Non-pigmented ciliary epithelial cell (primary cell): Measurements from ENCODE around the gene DNAJC16.

Experiments
- DNase-seq: peaks from one replicate; pipeline ENCODE4 v3.0.0-alpha.2; 2010; ENCODE audit warnings: low read depth

The DNAJC16 gene

DNA sequence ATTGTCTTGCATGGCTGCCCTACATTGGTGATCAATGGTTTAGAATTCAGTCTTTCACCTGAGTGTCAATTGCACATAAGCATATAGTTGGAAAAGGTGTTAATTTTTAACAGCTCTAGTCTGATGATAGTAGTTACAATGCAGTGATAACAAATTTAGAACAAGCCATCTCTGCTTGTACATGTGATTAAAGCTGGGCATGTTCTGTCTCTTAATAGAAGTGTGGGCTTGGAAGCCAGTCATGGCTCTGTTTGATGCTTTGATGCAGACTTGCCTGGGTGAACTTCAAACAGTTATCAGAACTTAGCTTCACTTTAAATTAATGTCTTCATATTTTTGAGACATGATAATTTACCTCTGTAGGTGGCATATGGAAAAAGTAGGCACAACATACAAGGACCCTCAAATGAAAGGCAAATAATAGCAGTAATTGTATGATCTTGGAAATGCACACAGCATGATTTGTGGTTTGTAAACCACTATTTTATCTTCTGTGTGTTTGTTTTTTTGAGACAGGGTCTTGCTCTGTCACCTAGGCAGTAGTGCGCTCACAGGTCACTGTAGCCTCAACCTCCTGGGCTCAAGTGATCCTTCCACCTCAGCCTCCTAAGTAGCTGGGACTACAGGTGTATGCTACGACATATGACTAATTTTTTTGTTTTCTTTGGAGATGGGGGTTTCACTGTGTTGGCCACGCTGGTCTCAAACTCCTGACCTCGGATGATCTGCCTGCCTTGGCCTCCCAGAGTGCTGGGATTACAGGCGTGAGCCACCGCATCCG, 94.4 kb downstream of the DNAJC16 start:
- DNase-seq = no peak

GRCh38 chr1:15621975-15622374, 95.3 kb downstream of the DNAJC16 start:
- DNase-seq = no peak

DNA sequence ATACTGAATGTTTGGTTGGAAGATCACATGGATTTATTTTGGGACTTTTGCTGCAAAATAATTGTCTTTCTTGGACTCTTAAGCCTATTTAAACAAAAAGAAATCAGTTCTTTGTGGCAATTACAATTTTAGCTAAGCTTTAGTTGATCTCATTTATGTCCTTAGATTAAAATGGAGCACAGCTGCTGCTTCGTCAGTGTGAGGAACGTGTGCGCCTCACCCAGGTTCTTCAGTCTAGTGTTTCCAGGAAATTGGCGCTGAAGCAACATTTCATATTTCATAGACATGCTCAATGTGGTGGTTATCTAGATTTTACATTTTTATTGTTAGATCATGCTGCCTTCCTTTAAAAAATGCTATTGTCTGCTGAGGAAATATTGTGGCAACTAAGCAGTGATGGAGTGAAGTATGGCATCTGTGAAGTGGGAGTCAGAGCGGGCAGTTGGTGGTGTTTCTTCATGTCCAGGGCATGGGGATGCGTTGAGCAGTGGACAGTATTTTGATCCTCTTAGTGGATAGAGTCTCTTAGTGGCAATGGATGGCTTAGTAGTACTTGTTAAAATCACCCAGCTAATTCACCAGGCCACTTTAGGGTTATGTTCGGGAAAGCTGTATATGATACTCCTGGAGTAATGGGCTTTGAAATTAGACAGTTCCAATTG, 96.2 kb downstream of the DNAJC16 start:
- no peak for DNase-seq

- no peak for DNase-seq
Measured at GRCh38 chr1:15623435-15623834, 96.8 kb downstream of the DNAJC16 start.

DNA sequence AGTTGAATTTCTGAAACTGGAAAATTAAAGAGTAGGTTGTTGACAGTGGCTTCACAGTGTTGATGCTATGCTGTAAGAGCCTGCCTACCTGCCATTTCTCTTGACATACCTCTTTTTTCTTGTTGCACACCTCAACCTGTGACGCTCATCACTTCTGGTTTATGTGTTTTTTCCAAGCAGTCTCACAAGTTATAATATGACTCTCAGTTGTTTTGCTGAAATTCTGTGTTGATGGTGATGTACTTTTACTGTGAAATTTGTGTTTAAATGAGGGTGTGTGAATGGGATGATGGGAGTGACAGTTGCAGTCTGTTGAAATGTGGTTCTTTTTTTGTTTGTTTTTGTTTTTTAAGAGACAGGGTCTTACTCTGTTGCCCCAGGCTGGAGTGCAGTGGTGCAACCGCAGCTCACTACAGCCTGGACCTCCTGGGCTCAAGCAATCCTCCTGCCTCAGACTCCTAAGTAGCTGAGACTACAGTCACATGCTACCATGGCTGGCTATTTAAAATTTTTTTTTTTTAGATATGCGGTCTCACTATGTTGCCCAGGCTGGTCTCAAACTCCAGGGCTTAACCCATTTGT, 97.6 kb downstream of the DNAJC16 start:
- no peak for DNase-seq

DNA sequence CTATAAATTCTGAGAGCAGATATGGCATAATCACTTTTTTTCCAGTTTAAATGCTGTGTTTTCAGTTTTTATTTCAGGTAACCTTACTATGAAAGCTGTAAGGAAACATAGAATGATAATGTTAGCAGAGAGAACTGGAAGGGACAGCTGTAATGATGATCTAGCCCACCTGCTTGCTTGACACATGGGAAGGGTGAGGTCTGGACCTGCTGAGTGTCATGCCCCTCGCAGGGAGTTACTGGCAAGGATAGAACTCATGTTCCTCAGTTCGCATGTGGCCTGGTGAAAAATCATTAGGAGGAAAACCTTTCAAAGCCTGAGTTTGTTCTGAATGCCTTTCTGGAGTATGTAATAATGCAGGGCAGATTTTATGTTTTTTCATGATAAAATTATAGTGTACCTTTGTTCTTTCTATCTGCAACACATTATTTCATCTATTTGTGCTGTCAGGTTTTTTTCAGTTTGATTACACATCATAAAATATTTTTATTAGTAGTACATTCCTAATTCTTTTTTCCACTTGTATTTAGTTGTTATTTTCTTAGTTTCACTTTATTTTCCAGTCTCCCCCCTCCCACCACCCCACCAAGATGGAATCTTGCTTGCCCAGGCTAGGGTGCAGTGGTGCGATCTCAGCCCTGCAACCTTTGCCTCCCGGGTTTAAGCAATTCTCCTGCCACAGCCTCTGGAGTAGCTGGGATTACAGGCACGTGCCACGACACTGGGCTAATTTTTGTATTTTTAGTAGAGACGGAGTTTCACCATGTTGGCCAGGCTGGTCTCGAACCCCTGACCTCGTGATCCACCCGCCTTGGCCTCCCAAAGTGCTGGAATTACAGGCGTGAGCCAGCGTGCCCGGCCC, 98.6 kb downstream of the DNAJC16 start:
- no peak for DNase-seq
